GM04503 (cell line): ENCODE measurements around the gene NDUFS5.
"Not testable (repeated sequence)": the region's sequence is repeated elsewhere in the genome, so short reads cannot be mapped to it uniquely, and the experiment has no call there.

Source experiments
- DNase-seq: peaks from one replicate; pipeline ENCODE4 v3.0.0-alpha.2; 2012; ENCODE audit warnings: low read depth

The NDUFS5 gene

DNA sequence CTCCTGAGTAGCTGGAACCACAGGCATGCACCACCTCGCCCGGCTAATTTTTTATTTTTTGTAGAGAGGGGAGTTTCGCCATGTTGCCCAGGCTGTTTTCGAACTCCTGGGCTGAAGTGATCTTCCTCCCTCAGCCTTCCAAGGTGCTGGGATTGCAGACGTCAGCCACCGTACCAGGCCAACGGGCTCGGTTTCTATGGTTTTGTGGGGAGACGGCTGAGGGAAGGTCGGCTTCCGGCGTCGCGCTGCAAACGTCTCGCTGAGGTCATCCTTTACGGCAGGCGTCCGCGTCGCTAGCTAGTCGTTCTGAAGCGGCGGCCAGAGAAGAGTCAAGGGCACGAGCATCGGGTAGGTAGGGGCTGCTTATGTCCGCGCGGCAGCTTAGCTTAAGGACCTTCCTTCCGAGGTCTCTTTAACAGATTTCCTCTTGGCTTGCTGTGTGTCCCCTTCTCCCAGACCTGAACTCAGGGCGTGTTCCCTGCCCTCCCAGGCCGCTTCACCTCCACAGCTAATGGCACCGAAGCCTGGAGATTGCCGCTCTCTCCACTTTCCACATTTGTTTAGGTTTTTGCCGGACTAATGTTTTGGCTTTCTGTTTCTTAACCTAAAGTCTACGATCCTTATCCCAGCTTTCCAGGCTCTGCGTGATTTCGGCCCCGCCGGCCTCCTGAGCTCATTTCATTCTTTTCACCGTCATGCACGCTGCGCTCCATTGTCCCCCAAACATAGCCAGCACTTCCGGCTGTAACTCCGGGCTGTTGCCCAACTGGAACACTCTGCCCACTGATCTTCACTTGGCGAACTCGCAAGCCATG, at the start of gene NDUFS5:
Gene NDUFS5 (plus strand): TSS at position 300 of the 815 bp plus-strand sequence. CDS start 2,375 bp downstream, outside the sequence.
- DNase-seq: peak; percentile 72

DNA sequence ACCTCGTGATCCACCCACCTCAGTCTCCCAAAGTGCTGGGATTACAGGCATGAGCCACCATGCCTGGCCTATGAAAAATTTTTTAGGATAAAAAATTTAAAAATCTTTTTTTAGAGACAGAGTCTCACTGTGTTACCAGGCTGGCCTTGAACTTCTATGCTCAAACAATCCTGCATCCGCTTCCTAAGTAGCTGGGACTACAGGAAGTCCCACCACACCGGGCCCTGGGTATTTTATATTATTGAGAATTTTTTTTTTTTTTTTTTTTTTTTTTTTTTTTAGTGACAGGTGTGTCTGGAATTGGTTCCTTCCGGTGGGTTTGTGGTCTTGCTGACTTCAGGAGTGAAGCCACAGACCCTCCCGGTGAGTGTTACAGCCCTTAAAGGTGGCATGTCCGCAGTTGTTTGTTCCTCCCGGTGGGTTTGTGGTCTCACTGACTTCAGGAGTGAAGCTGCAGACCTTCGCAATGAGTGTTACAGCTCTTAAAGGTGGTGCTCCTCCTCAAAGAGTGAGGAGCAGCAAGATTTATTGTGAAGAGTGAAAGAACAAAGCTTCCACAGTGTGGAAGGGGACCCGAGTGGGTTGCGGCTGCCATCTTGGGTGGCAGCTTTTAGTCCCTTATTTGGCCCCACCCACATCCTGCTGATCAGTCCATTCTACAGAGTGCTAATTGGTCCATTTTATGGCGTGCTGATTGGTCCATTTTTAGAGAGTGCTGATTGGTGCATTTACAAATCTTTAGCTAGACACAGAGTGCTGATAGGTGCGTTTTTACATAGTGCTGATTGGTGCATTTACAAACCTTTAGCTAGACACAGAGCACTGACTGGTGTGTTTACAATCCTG, 48.5 kb upstream of the NDUFS5 start:
- not testable (repeated sequence) for DNase-seq

DNA sequence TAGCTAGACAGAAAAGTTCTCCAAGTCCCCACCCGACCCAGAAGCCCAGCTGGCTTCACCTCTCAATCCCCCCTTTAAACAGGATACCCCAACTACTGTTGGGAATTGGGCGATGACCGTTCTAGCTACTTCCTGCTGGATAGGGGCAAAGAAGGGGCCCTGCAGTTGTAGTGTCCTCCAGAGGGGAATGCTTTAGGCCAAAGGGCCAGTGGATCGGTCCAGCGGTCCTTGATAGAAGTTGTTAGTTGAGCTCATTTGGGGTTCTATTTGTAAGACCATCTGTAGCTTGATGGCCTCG, 48.0 kb upstream of the NDUFS5 start:
- DNase-seq: not testable (repeated sequence)

DNA sequence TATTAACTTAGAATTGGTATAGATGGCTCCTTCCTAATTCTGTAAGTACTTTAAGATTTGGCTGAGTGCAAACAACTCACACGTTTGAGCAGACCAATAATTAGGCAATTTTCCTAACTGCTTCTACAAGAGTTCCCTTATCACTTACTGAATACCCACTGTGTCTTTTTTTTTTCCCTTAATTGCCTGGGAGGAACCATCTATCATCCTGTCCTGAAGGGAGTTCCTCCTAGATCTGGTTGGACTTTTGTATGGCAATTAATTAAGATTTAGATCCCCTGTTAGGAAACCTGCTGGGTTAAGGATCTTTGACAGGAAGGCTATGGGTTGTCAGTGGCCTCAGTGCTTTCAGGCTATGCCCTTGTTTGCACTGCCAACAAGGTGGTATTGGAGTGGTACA, 46.8 kb upstream of the NDUFS5 start:
- not testable (repeated sequence) for DNase-seq

DNA sequence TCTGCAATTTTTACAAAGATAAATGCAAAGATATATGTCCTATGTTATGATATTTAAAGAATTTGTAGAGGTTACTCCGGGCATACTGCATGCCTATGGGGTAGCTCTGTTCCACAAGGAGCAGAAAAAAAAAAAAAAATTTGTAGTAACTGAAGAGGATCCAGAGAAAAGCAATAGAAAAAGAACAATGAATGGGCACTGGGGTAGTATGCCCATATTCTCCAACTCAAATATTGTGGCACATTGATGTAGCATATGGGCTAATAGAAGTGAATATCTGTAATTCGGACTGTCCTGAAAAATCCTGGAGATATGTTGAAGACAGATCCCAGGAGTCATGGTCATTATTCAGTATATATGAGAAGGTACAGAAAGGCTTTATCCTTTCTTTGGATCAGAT, 36.2 kb upstream of the NDUFS5 start:
- DNase-seq: no peak

DNA sequence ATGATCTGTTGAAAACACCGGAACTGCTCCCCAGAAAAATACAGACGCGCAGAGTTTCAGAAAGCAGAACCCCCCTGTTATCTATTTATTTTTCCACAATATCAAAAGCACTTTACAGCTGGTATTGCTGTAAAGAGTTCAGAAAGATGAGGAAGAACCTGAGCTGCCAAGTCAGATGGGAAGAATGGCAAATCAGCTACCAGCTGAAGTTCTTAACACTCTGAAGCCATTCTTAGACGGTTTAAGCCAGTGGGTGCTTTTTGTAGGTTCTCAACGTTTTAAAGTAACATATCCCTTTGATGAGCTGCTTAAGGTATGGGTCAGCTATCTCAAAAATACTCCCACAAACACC, 35.8 kb upstream of the NDUFS5 start:
- DNase-seq: no peak

DNA sequence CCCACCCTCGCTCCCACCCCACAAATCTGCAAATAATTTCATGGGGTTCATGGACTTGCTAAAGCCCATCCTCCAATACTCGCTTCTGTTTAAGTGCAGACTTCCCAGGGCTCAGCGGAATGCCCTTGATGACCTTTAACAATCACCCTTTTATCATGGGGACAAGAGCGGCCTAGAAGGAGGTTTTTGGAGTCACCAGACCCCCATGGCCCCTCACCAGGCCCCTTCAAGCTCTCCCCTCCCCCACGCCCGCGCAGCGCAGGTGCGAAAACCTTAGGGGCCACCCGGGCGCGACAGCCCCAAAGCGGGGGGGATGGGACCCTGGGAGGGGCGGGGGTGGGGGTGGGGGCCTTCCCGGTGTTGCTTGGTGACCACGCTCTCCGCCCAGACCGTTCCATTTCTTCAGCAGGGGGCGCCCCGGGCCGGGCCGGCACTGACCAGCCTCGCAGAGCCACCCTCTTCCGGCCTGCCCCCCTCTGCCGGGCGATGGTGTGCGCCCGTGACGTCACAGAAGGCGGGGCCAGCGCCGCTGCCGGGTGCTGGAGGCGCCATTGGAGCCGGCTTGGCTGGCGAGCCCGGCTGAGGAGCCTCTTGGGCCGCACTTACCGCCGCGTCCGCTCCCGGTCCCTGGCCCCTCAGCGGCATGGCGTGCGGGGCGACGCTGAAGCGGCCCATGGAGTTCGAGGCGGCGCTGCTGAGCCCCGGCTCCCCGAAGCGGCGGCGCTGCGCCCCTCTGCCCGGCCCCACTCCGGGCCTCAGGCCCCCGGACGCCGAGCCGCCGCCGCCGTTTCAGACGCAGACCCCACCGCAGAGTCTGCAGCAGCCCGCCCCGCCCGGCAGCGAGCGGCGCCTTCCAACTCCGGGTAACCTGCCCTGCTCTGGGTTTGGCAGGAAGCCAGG, 35.2 kb upstream of the NDUFS5 start, which contains the start of gene AKIRIN1:
Gene AKIRIN1 (plus strand): TSS at position 539 of the 900 bp plus-strand sequence. CDS start 105 bp downstream, at position 644.
- DNase-seq: peak; percentile 71

DNA sequence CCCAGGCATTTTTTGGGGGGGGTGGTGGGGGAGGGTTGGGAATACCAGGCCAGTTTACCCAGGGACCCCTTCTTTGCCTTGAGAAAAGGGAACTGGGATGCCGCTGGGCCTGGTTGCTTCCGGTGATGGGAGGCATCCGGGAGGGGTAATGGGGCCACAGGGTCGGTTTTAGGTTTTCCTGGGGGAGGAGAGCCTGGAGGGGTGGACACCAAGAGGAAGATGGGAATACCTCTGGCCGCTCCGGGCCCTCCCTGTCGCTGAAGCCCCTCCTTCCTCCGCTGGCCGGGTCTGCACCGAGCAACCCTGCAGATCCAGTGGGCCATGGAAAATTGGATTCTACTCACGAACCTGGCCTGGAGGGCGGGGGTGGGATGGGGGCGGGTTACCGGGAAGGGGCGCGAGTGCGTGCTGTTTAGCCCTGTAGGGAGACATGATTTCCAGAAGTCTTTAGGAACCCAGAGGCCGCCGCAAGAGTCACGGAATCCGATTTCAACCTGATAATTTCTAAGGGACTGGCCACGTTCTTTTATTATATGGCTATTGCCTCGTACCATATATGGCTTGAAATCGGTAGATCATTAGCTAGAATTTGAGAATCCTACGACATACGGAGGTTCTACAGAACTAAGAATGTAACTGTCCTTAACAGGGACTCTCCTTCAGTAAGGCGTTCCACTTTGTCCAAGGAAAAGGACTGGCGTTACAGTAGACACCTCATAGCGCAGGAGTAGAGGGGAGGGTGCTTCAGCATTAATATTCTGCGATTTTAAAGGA, 34.3 kb upstream of the NDUFS5 start:
- DNase-seq: no peak

DNA sequence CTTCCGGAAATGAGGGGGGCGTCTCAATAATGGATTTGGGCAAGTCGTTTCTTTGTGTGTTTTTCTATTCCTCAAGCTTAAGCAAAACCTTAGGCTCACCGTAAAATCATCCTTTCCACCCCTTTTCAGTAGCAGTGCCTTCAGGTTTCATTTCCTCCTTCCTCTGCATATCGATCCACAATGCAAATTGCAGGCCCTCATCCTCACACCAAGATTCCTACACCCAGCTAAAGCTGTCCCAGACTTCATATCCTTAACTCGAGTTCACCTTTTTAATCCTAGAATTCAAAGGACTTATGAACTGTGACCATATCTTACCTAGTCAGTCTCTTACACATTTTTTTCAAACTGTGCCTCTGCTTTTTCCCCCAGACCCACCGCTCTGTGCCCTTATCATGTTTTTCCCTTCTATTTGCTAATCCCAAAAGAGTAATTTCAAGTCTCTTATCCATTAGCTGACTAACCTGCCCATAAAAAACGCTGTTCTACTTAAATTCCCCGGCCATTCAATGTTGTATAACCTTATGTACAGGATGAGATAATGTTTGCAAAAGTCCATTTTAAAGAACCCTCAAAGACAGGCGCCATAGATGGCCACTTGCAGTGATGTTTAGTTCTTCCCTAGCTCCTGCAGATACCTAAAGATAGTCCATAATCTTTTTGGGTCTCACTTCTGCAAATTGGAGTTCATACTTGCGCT, 33.6 kb upstream of the NDUFS5 start:
- DNase-seq: no peak

DNA sequence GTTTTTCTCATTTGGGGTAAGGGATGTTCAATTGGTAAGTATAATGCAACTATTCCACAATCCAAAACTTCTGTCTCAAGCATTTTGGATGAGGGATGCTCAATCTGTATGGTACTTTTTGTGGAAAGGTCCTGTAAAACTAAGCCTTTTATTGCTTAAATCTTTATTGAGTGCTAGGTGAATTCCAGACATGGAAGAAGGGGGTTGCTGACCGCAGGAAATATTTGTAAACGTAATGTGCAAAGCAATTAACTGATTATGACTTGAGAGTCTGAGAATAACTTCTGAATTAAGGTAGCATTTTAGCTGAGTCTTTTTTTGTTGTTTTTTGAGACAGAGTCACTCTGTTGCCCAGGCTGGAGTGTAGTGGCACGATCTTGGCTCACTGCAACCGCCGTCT, 32.0 kb upstream of the NDUFS5 start:
- DNase-seq: no peak

DNA sequence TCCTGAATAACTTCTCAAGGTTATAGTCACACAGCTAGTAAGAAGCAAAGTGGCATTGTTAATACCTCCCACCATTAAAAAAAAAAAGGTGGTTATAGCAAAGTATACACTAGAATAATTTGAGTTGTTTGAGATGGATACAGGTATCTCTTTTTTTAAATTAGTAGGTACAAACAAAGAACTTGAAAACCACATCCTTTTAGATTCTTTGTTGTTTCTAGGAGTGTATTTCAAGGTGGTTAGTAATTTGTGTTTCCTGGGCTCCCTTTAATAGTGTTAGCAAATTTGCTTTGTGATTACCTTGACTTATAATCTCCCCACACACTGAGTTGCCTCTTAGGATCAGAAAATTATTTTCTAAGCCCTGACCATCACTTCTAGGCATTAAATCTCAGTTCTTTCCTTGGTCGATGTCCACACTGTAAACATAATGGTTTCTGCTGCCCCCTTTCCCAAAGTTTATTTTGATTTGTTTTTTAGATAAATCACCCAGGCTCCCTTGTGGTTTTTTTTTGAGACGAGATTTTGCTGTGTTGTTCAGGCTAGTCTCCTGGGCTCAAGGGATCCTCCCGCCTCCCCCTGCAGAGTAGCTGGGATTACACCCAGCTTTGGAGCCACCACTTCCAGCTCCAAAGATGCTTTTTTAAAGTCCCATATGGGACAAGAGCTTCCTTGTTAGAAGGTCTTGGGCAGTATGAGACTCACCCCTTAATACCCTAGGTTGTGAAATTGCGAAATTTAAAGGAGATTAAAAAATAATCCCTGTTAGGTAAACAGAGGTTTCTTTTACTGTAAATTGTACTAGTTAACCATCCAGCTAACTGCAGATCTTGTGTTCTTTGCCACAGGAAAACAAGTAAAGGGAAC, 28.9 kb upstream of the NDUFS5 start:
- no peak for DNase-seq

DNA sequence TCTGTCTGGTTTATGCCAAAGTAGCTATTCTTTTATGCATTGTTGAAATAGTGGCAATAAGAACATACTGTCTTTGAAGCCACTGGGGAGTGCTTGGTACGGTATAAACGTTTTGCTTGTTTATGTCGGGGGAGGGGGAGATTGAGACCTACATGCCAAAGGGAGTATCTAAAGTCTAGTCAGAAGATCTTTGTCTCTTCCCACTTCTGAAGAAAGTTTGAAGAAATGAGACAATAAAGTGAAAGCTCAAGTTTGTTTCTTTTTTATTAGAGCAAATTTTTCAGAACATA, 28.3 kb upstream of the NDUFS5 start:
- DNase-seq: no peak

DNA sequence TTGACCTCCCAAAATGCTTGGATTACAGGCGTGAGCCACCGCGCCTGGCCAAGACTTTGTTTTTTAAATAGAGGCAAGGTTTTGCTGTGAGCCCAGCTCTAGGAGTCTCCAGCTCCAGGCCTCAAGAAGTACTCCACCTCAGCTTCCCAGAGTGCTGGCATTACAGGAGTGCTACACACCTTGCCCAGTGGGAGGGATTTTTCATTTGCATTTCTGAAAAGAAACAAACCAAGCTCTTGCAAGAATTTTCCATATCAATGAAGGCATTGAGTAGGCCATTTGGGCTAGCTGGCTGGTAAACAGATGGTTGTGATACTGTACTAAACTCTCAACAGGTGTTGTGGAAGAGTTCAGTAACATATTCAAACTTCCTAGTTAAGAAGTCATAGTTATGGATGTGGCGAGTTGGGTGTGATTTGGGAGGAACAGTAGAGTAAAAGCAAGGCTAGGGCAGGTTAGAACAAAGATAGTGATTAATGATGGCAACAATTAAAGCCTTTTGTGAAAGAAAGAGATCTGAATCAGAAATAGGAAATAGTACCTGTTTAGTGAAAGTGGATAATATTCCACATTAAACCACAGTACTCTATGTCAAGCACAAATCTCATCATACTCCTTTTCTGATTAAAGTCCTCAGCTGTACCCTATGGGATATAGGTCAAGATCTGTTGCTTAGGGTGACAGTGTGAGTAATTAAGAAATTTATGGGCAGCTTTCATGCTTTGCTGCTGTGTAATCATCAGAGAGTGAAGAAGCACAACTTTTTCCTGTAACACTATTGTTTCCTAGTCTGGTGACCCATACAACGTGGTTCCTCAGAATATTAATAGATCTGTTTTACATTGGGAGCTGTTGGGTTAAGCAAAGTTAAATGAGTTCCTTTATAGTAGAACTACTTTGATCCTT, 24.4 kb upstream of the NDUFS5 start:
- no peak for DNase-seq

DNA sequence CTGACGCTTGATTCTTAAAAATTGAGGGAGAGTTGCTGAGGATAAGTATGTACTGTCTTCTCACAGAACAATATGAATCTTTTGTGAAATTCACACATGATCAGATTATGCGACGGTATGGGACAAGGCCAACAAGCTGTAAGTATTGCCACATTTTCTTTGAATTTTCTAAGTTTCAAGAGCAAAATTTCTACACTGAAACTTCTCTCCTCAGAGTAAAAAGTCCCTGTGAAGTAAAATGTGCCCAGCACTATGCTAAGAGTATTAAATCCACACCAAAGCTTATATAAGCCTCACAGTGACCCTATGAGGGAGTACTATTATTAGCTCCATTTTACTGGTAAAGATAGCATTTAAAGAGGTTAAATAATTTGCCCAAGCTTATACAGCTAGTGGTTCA, 22.9 kb upstream of the NDUFS5 start:
- no peak for DNase-seq

DNA sequence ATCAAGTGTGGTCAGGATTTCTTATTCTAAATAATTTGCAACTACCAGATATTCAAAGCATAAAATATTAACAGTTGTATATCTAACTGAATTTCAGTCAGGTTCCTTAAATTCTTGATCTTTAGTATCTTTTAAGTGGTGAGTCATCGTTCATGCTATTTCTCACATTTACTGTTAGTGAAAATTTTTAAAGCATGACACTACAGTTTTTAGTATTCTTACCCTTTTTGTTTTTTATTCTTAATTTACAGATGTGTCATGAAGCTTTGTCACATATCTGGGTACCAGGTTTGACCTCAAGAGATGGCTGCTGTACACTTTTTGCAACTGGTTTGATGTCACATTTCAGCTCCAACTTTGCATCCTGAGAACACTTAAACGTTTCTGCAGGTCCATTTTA, 22.4 kb upstream of the NDUFS5 start:
- no peak for DNase-seq

DNA sequence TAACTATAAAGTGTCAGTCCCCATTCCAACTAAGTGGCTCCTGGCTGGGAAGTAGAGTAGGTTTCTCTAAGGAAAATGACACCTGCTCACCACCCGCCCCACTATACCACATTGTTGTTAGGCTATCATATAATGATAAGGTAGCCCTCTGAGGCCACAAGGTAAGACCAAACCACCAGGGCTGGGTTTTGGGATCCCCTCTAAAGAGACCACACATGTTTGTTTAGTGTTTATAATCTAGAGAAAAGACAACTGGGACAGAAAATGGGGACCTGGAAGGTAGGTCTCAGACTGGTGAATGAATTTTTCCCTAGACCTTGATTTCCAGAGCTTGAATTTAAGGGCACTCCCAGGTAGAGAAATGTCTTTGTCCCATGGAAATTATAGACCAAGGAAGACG, 19.9 kb upstream of the NDUFS5 start:
- no peak for DNase-seq

DNA sequence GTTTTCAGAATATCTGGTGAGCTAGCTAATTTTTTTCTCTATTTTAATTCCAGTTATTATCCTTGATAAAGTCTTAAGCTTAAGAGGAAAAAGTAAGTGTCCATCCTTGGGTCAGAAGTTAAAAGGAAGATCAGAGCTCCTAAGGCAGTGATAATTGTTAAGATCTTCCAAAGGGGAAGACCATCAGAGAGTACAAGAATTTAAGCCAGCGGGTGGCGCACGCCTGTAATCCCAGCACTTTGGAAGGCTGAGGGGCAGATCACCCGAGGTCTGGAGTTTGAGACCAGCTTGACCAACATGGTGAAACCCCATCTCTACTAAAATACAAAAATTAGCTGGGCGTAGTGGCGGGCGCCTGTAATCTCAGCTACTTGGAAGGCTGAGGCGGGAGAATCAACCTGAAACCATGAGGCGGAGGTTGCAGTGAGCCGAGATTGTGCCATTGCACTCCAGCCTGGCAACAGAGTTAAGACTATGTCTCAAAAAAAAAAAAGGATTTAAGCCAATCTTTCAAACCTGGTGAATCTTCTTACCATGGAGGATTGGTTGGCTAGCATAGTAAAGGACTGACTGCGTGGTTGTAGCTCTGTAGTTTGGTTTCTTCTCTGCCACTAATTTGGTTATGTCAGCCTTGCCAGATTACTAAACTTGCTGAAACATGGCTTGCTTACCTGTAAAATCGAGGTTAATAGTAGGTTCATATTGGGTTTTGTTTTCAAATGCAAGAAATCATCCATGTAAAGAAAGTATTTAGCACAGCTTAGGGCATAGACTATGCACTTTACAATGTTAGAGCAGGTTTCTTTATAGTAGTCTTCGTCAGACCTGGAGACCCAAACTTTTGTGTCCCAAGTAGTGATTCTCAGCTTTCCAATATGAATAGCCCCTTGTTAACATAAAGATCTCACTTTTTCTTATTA, 19.2 kb upstream of the NDUFS5 start:
- DNase-seq: no peak

DNA sequence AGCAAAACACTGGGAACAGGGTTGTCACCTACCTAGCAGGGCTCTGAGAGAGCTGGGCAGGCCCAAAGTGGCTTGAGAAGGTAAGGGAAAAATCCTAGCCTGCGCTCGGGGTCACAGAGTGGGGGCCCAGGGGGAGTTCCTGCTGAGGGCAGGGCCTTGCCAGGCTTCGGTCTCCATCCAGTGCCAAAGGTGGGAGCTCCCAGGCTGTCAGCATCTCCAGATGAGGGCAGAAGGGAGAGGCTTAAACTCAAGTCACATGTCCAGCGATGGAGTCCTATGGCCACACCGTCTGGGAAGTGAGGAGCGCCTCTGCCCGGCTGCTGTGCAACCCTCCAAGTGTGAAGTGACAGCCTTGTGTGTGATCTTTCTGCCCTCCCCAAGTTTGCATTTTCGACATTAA, 11.2 kb upstream of the NDUFS5 start:
- not testable (repeated sequence) for DNase-seq
